ENCODE data around the gene HSD11B1. TPM values are rescaled to one million over a fixed set of nuclear protein-coding genes. Genes with fewer than 3 reads are reported as not detected.

The HSD11B1 gene
- total RNA-seq, 2 donors from 2014 or later = 0.66 to 3.6 TPM

GRCh38 chr1:209659909-209660308 lies 44.7 kb upstream of the HSD11B1 start:
- Histone ChIP-seq H3K4me1 (peaks cover 33% of the 10 kb centered on the region), H3K4me3 (no peak overlapping the region), H3K27me3 (no peaks in the 10 kb centered on the region), H3K9me3 (no peaks in the 10 kb centered on the region), H3K36me3 (replicated peaks in 1 of 2; ENCODE audit: insufficient read depth in 1 of 2, low read depth in 2 of 2) (no peaks in the 10 kb centered on the region), H3K27ac (no peak overlapping the region)
- no peak for TF ChIP-seq CTCF (IDR thresholded peaks at IDR 0.05)
- TF ChIP-seq POLR2A (IDR thresholded peaks at IDR 0.05) = no peak
- intact Hi-C loops (cut with DNase I) = no loop called here
- ATAC-seq (no peak), DNase-seq (no peak)
- 52 to 66% methylated on average over 5 of the region's 5 CpGs for WGBS, 2 donors

GRCh38 chr1:209661071-209661470 lies 43.6 kb upstream of the HSD11B1 start:
- Histone ChIP-seq H3K9me3 (no peaks in the 10 kb centered on the region), H3K4me1 (peaks cover 22% of the 10 kb centered on the region), H3K27me3 (no peaks in the 10 kb centered on the region), H3K36me3 (replicated peaks in 1 of 2; ENCODE audit: insufficient read depth in 1 of 2, low read depth in 2 of 2) (no peaks in the 10 kb centered on the region), H3K27ac (no peak overlapping the region), H3K4me3 (no peak overlapping the region)
- intact Hi-C loops (cut with DNase I) = no loop called here
- TF ChIP-seq POLR2A (IDR thresholded peaks at IDR 0.05) (no peak), CTCF (IDR thresholded peaks at IDR 0.05) (no peak)
- 55 to 70% methylated on average over 1 of the region's 1 CpG for WGBS, 2 donors
- DNase-seq = no peak
- no peak for ATAC-seq

- Histone ChIP-seq H3K4me1 (peaks cover 10% of the 10 kb centered on the region), H3K36me3 (replicated peaks in 1 of 2; ENCODE audit: insufficient read depth in 1 of 2, low read depth in 2 of 2) (no peaks in the 10 kb centered on the region), H3K9me3 (no peaks in the 10 kb centered on the region), H3K4me3 (no peak overlapping the region), H3K27ac (no peak overlapping the region), H3K27me3 (no peaks in the 10 kb centered on the region)
- TF ChIP-seq POLR2A (IDR thresholded peaks at IDR 0.05) (no peak), CTCF (IDR thresholded peaks at IDR 0.05) (no peak)
- peak; percentile 40 for ATAC-seq
- 25 to 37% methylated on average over 3 of the region's 3 CpGs for WGBS, 2 donors
- no peak for DNase-seq
- intact Hi-C loops (cut with DNase I) = no loop called here
These were observed 41.7 kb upstream of the HSD11B1 start for GRCh38 chr1:209662879-209663327.

- Histone ChIP-seq H3K4me3 (no peak overlapping the region), H3K9me3 (no peaks in the 10 kb centered on the region), H3K36me3 (replicated peaks in 1 of 2; ENCODE audit: insufficient read depth in 1 of 2, low read depth in 2 of 2) (no peaks in the 10 kb centered on the region), H3K27ac (no peak overlapping the region), H3K27me3 (no peaks in the 10 kb centered on the region), H3K4me1 (peaks cover 18% of the 10 kb centered on the region)
- no peak for ATAC-seq
- whole genome bisulfite sequencing, 2 donors = 78 to 100% methylated on average over 1 of the region's 1 CpG
- intact Hi-C loops (cut with DNase I) = no loop called here
- no peak for DNase-seq
- TF ChIP-seq CTCF (IDR thresholded peaks at IDR 0.05) = no peak
- TF ChIP-seq POLR2A (IDR thresholded peaks at IDR 0.05) = no peak
These were observed 37.5 kb upstream of the HSD11B1 start for GRCh38 chr1:209667103-209667502.

GRCh38 chr1:209667708-209668107 lies 36.9 kb upstream of the HSD11B1 start:
- intact Hi-C loops (cut with DNase I) = no loop called here
- no peaks in the 10 kb centered on the region for H3K9me3 ChIP-seq
- DNase-seq (no peak), ATAC-seq (no peak)
- 91 to 95% methylated on average over 4 of the region's 4 CpGs for WGBS, 2 donors
- peaks cover 13% of the 10 kb centered on the region for H3K4me1 ChIP-seq
- TF ChIP-seq CTCF (IDR thresholded peaks at IDR 0.05) (no peak), POLR2A (IDR thresholded peaks at IDR 0.05) (no peak)
- H3K4me3 ChIP-seq = no peak overlapping the region
- no peak overlapping the region for H3K27ac ChIP-seq
- H3K27me3 ChIP-seq = no peaks in the 10 kb centered on the region
- H3K36me3 ChIP-seq (replicated peaks in 1 of 2; ENCODE audit: insufficient read depth in 1 of 2, low read depth in 2 of 2) = no peaks in the 10 kb centered on the region

All from body of pancreas (tissue), 4 donors.